Esophagus squamous epithelium (tissue), 5 donors: ENCODE data around the gene ENPP1. TPM values are rescaled to one million over a fixed set of nuclear protein-coding genes. Genes with fewer than 3 reads are reported as not detected.

Experiments used
- DNase-seq: peaks from one replicate; lab custom pipeline; 2025; lab: John Stamatoyannopoulos, UW
- H3K27ac ChIP-seq, 4 donors: fragments of 200-600 bp; sonication (generic); one replicate each; pipeline ENCODE4 v1.5.1; 2016 to 2019; ENCODE audit warnings: mild to moderate bottlenecking in 1 of 4
- H3K27me3 ChIP-seq, 4 donors: fragments of 200-600 bp; sonication (generic); 1 replicate in 3 of 4; 2 replicates in 1 of 4; pipeline versions ENCODE4 v1.5.1 to v1.6.0; 2017 to 2021; ENCODE audit warnings: antibody characterized with exemption in 1 of 4
- H3K36me3 ChIP-seq, 3 donors: fragments of 200-600 bp; sonication (generic); one replicate each; pipeline ENCODE4 v1.5.1; 2016 to 2019
- H3K4me1 ChIP-seq, 3 donors: fragments of 200-600 bp; sonication (generic); one replicate each; pipeline ENCODE4 v1.5.1; 2017 to 2019
- H3K4me3 ChIP-seq, 4 donors: fragments of 200-600 bp; sonication (generic); 1 replicate in 3 of 4; 2 replicates in 1 of 4; pipeline ENCODE4 v1.5.1; 2016 to 2019; ENCODE audit warnings: mild to moderate bottlenecking in 2 of 4, moderate library complexity in 1 of 4
- H3K9me3 ChIP-seq, 3 donors: fragments of 200-600 bp; sonication (generic); one replicate each; pipeline ENCODE4 v1.5.1; 2016 to 2019
- CTCF ChIP-seq, 6 experiments: fragments of 450-650 bp in 4 of 6; fragments of 200-600 bp in 2 of 6; sonication (generic) in 2 of 6; IDR thresholded peaks; one replicate each; pipeline ENCODE4 v1.5.1; 2016 to 2019; ENCODE audit warnings: antibody characterized with exemption in 6 of 6, mild to moderate bottlenecking in 4 of 6, moderate library complexity in 4 of 6
- POLR2A ChIP-seq, 4 donors: fragments of 450-650 bp; IDR thresholded peaks; one replicate each; pipeline ENCODE4 v1.6.1; 2017; ENCODE audit warnings: antibody characterized with exemption in 4 of 4, mild to moderate bottlenecking in 4 of 4, moderate library complexity in 3 of 4
- WGBS, 2 donors: methylation state at CpG; one replicate each; pipeline ENCODE4 v1.1.5; 2018; 5-methylcytosine and 5-hydroxymethylcytosine counted together
- intact Hi-C: fragments of 100-400 bp; cut with DNase I; formaldehyde crosslinking; loops from one replicate; pipeline ENCODE4 v1.15.0; 2022
- total RNA-seq, 4 donors: library from RNA; depleted of rRNA; stranded (reverse); fragments of >200 nt; gene quantifications; one replicate each; pipeline ENCODE4 v1.1.0, GENCODE V29; 2016
- donor health status: DM: yes; HTN: yes; CAD: no.

ENPP1 gene
- total RNA-seq, 4 donors from 2014 or later = 0.76 to 12.6 (median 3.2) TPM

- whole genome bisulfite sequencing, 2 donors = 59 to 87% methylated on average over 3 of the region's 3 CpGs
- no peak for DNase-seq
- intact Hi-C loops = no loop called here
These were observed 36.5 kb downstream of the ENPP1 start for GRCh38 chr6:131844243-131844841.

GRCh38 chr6:131846023-131846663 lies 38.3 kb downstream of the ENPP1 start:
- Histone ChIP-seq H3K4me1 (no peaks in the 10 kb centered on the region), H3K36me3 (no peaks in the 10 kb centered on the region), H3K9me3 (no peaks in the 10 kb centered on the region), H3K27me3 (no peaks in the 10 kb centered on the region), H3K4me3 (no peak overlapping the region), H3K27ac (no peak overlapping the region)
- intact Hi-C loops = no loop called here
- TF ChIP-seq POLR2A (IDR thresholded peaks at IDR 0.05) (no peak), CTCF (IDR thresholded peaks at IDR 0.05) (no peak)
- DNase-seq = no peak
- WGBS, 2 donors = 73 to 86% methylated on average over 7 of the region's 7 CpGs

More at GRCh38 chr6:131844243-131844841, 36.5 kb downstream of the ENPP1 start:
- Histone ChIP-seq H3K4me1 (no peaks in the 10 kb centered on the region), H3K4me3 (no peak overlapping the region), H3K36me3 (no peaks in the 10 kb centered on the region), H3K27me3 (no peaks in the 10 kb centered on the region), H3K9me3 (no peaks in the 10 kb centered on the region), H3K27ac (no peak overlapping the region)
- TF ChIP-seq CTCF (IDR thresholded peaks at IDR 0.05) (no peak), POLR2A (IDR thresholded peaks at IDR 0.05) (no peak)

- no peak for DNase-seq
- no peaks in the 10 kb centered on the region for H3K9me3 ChIP-seq
- H3K27ac ChIP-seq = no peak overlapping the region
- WGBS, 2 donors = 80 to 94% methylated on average over 2 of the region's 2 CpGs
- H3K36me3 ChIP-seq = no peaks in the 10 kb centered on the region
- TF ChIP-seq POLR2A (IDR thresholded peaks at IDR 0.05) (no peak), CTCF (IDR thresholded peaks at IDR 0.05) (no peak)
- no peaks in the 10 kb centered on the region for H3K27me3 ChIP-seq
- H3K4me1 ChIP-seq = no peaks in the 10 kb centered on the region
- intact Hi-C loops = no loop called here
- H3K4me3 ChIP-seq = no peak overlapping the region
These were observed 39.1 kb downstream of the ENPP1 start for GRCh38 chr6:131846905-131847304.

GRCh38 chr6:131849799-131850198 lies 42.0 kb downstream of the ENPP1 start:
- 80 to 87% methylated on average over 6 of the region's 6 CpGs for WGBS, 2 donors
- H3K4me1 ChIP-seq = no peaks in the 10 kb centered on the region
- no peaks in the 10 kb centered on the region for H3K36me3 ChIP-seq
- H3K4me3 ChIP-seq = no peak overlapping the region
- intact Hi-C loops = no loop called here
- TF ChIP-seq POLR2A (IDR thresholded peaks at IDR 0.05) (no peak), CTCF (IDR thresholded peaks at IDR 0.05) (no peak)
- H3K27me3 ChIP-seq = no peaks in the 10 kb centered on the region
- H3K27ac ChIP-seq = no peak overlapping the region
- no peaks in the 10 kb centered on the region for H3K9me3 ChIP-seq
- DNase-seq = no peak

GRCh38 chr6:131851049-131851769 lies 43.4 kb downstream of the ENPP1 start:
- intact Hi-C loops = no loop called here

More at GRCh38 chr6:131851049-131851769, 43.4 kb downstream of the ENPP1 start:
- Histone ChIP-seq H3K4me1 (no peaks in the 10 kb centered on the region), H3K9me3 (no peaks in the 10 kb centered on the region), H3K27me3 (no peaks in the 10 kb centered on the region), H3K27ac (no peak overlapping the region), H3K4me3 (no peak overlapping the region), H3K36me3 (no peaks in the 10 kb centered on the region)
- 85 to 86% methylated on average over 8 of the region's 8 CpGs for WGBS, 2 donors
- TF ChIP-seq CTCF (IDR thresholded peaks at IDR 0.05) (no peak), POLR2A (IDR thresholded peaks at IDR 0.05) (no peak)
- no peak for DNase-seq
